Heart left ventricle (tissue), 16 donors: ENCODE measurements around the gene NUP155. TPM values are rescaled to one million over a fixed set of nuclear protein-coding genes. Genes with fewer than 3 reads are reported as not detected.
"Not testable (repeated sequence)": the region's sequence is repeated elsewhere in the genome, so short reads cannot be mapped to it uniquely, and the experiment has no call there.

Experiments
- ATAC-seq, 4 donors: fragments of 200-7000 bp; cut with Tn5 transposase; one replicate each; pipeline ENCODE4 v1.9.1; 2020 to 2022; ENCODE audit warnings: moderate library complexity in 4 of 4, mild to moderate bottlenecking in 3 of 4, moderate number of reproducible peaks in 1 of 4
- DNase-seq, 5 donors: peaks; one replicate each; pipeline ENCODE4 v3.0.0-alpha.2; 2020
- H3K27ac ChIP-seq, 12 donors: fragments of 200-600 bp; sonication (generic) in 4 of 12; one replicate each; pipeline versions ENCODE4 v1.5.0 to v1.8.0; 2016 to 2022; ENCODE audit warnings: mild to moderate bottlenecking in 2 of 12
- H3K27me3 ChIP-seq, 9 donors: fragments of 200-600 bp; sonication (generic) in 2 of 9; one replicate each; pipeline versions ENCODE4 v1.5.1 to v1.8.0; 2016 to 2022; ENCODE audit warnings: mild to moderate bottlenecking in 3 of 9
- H3K36me3 ChIP-seq, 9 donors: fragments of 200-600 bp; sonication (generic) in 2 of 9; one replicate each; pipeline versions ENCODE4 v1.5.0 to v1.8.0; 2018 to 2022; ENCODE audit warnings: mild to moderate bottlenecking in 2 of 9
- H3K4me1 ChIP-seq, 12 donors: fragments of 200-600 bp; sonication (generic) in 4 of 12; one replicate each; pipeline versions ENCODE4 v1.5.0 to v1.8.0; 2016 to 2022; ENCODE audit warnings: mild to moderate bottlenecking in 3 of 12
- H3K4me3 ChIP-seq, 12 donors: fragments of 200-600 bp; sonication (generic) in 4 of 12; one replicate each; pipeline versions ENCODE4 v1.5.0 to v1.8.0; 2017 to 2022; ENCODE audit warnings: mild to moderate bottlenecking in 9 of 12, moderate library complexity in 4 of 12
- H3K9me3 ChIP-seq, 12 donors: fragments of 200-600 bp; sonication (generic) in 4 of 12; one replicate each; pipeline versions ENCODE4 v1.5.0 to v1.8.0; 2016 to 2022; ENCODE audit warnings: mild to moderate bottlenecking in 1 of 12
- POLR2A ChIP-seq, 2 donors: fragments of 450-650 bp; IDR thresholded peaks; one replicate each; pipeline ENCODE4 v1.6.1; 2017; ENCODE audit warnings: antibody characterized with exemption in 2 of 2, mild to moderate bottlenecking in 2 of 2, moderate library complexity in 2 of 2
- WGBS, 4 donors: extraction: QIAGEN DNeasy Blood & Tissue Kit in 2 of 4; methylation state at CpG; one replicate each; pipeline versions ENCODE4 v1.1.5 to v1.1.7; 2013 to 2018; 5-methylcytosine and 5-hydroxymethylcytosine counted together
- intact Hi-C, 10 donors: fragments of 100-400 bp; cut with DNase I; formaldehyde crosslinking; loops; one replicate each; pipeline versions ENCODE4 v1.11.1 to v1.14.2; 2022
- polyA plus RNA-seq, 2 donors: library from polyadenylated mRNA; stranded (reverse); fragments of 200-250 nt; gene quantifications; one replicate each; pipeline ENCODE4 v1.2.3, GENCODE V29; 2013
- total RNA-seq, 9 donors: library from RNA; depleted of rRNA in 2 of 9; stranded (reverse); fragments of >200 nt in 2 of 9; fragmentation: NEBNext Ultra II Directional in 3 of 9; extraction: Animal tissue kit (Norgen Biotek cat#: 25700) in 3 of 9; gene quantifications; one replicate each; pipeline versions ENCODE4 v1.1.0 to v1.2.4, GENCODE V29; 2016 to 2023
- TF ChIP-seq, protein P1 (sequence below), 12 donors: fragments of 200-600 bp; sonication (generic) in 4 of 12; IDR thresholded peaks; one replicate each; pipeline versions ENCODE4 v1.5.0 to v1.8.0; 2018 to 2022; ENCODE audit warnings: antibody characterized with exemption in 12 of 12, mild to moderate bottlenecking in 5 of 12
- donor health status: ischemic (EF 13 %, LVEDD 7.1; RV severe dilation, severe dysfunction).
- donor health status: healthy with polysubstance abuse.
- donor health status: DM: no; HTN: yes; CAD: no.
- donor health status: DM: no; HTN: no; CAD: no.
- donor health status: ischemic (EF 25% LVEDD 6.9; RV normal size, moderate dysfunction).
- donor health status: ischemic (EF 25% LVEDD 5.7; RV mildly dilated, moderate dysfunction).
- donor health status: healthy.
- donor health status: DM: yes; HTN: yes; CAD: no.
- donor health status: ischemic (EF 35%, LVEDD 5.7; RV mildly dilated, moderate dysfunction).
- donor health status: nonischemic (EF 11% LVEDD 7.7; RV severe dilation, severe dysfunction).
- donor health status: DM: yes; HTN: yes; CAD: no.
- donor health status: PGD.
- donor health status: ischemic (EF 29% LVEDD 5.4; RV normal size, mild dysfunction).
- donor health status: nonischemic (EF 23%, LVEDD 6.1; RV moderate dilation, normal function).

The NUP155 gene
- total and polyA plus RNA-seq, 11 donors: 2.0 to 17.4 (median 11.4) TPM

DNA sequence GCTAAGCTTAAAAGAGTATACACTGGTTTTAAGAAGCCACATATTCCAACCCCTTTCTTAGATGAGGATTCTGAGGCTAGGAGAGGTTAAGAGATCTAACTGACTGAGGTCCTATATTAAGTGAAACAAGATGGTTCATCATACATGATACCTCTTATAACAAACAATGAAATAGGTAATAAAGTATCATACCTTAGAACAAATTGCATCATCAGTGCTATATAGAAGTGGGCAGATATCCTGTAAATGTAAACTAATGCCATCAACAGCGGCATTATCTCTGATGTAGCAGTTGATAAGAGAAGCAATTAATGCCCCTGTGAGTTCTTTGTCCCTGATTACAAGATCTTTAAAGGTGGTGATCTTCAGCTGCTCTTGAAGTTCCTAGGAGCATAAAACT lies 60.5 kb downstream of the NUP155 start:
- WGBS, 4 donors: 81 to 95% (median 89%) methylated on average over 1 of the region's 1 CpG
- Histone ChIP-seq H3K36me3 (peaks cover 0 to 100% (median 100%) of the 10 kb centered on the region in 9 donors), H3K4me1 (no peaks in the 10 kb centered on the region), H3K27me3 (no peaks in the 10 kb centered on the region), H3K4me3 (no peak overlapping the region), H3K9me3 (no peaks in the 10 kb centered on the region), H3K27ac (no peak overlapping the region)
- no peak for TF ChIP-seq POLR2A (IDR thresholded peaks at IDR 0.05)
- TF ChIP-seq, protein P1, sequence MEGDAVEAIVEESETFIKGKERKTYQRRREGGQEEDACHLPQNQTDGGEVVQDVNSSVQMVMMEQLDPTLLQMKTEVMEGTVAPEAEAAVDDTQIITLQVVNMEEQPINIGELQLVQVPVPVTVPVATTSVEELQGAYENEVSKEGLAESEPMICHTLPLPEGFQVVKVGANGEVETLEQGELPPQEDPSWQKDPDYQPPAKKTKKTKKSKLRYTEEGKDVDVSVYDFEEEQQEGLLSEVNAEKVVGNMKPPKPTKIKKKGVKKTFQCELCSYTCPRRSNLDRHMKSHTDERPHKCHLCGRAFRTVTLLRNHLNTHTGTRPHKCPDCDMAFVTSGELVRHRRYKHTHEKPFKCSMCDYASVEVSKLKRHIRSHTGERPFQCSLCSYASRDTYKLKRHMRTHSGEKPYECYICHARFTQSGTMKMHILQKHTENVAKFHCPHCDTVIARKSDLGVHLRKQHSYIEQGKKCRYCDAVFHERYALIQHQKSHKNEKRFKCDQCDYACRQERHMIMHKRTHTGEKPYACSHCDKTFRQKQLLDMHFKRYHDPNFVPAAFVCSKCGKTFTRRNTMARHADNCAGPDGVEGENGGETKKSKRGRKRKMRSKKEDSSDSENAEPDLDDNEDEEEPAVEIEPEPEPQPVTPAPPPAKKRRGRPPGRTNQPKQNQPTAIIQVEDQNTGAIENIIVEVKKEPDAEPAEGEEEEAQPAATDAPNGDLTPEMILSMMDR (IDR thresholded peaks at IDR 0.05): no peak
- DNase-seq (no peak), ATAC-seq (no peak)
- intact Hi-C loops: loop anchor here in 1 of 10 donors (10.0 kb wide), 1 partner anchor 256 kb away; no protein-coding TSS in a partner anchor

DNA sequence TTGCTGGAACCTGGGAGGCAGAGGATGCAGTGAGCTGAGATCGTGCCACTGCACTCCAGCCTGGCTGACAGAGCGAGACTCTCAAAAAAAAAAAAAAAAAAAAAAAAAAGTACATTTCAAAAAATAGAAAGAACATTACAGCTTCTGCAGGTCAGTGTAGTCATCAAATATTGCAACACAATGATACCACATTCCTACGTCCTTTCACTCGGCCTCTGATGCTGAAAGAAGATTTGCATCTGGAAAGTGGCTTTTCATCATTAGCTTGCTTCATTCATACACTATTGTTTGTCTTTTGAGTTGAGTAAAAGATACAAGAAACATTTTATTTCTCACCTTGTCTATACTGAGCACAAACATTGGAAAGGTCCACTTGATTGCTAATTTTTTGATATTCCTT lies 62.1 kb downstream of the NUP155 start:
- Histone ChIP-seq H3K27me3 (no peaks in the 10 kb centered on the region), H3K4me3 (no peak overlapping the region), H3K36me3 (peaks cover 3 to 100% (median 100%) of the 10 kb centered on the region in 9 donors), H3K27ac (no peak overlapping the region), H3K4me1 (no peaks in the 10 kb centered on the region), H3K9me3 (no peaks in the 10 kb centered on the region)
- 84 to 94% (median 93%) methylated on average over 4 of the region's 4 CpGs for WGBS, 4 donors
- ATAC-seq (no peak), DNase-seq (no peak)
- intact Hi-C loops: loop anchor here in 2 of 10 donors (10.0 kb wide), 2 partner anchors 84 to 114 kb away; no protein-coding TSS in a partner anchor
- no peak for TF ChIP-seq POLR2A (IDR thresholded peaks at IDR 0.05)
- TF ChIP-seq, protein P1 (IDR thresholded peaks at IDR 0.05): no peak

DNA sequence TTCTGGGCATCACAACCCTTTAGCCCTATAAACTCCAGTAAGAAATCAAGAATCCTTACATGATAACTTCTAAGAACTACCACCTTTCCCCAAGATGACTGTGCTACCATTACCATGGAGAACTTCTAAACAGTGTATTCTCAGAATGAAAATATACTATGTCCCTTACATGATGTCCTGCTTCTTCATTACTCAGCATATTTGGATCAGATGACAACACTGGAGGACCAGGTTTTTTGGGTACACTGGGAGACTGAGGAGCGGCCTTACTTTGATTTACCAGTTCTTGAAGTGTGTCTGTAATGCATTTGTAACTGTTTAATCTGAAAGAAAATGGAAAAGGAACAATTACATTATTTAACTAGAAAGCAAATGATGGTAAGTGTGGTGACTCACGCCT lies 66.0 kb downstream of the NUP155 start:
- TF ChIP-seq POLR2A (IDR thresholded peaks at IDR 0.05): no peak
- TF ChIP-seq, protein P1 (IDR thresholded peaks at IDR 0.05): no peak
- no peak for DNase-seq
- Histone ChIP-seq H3K9me3 (no peaks in the 10 kb centered on the region), H3K36me3 (peaks cover 12 to 100% (median 100%) of the 10 kb centered on the region in 9 donors), H3K4me1 (no peaks in the 10 kb centered on the region), H3K27ac (no peak overlapping the region), H3K27me3 (no peaks in the 10 kb centered on the region), H3K4me3 (no peak overlapping the region)
- WGBS, 4 donors: 95 to 99% (median 98%) methylated on average over 2 of the region's 2 CpGs
- intact Hi-C loops: loop anchor here in 2 of 10 donors (10.0 kb wide), 2 partner anchors 80 to 110 kb away; no protein-coding TSS in a partner anchor
- no peak for ATAC-seq

DNA sequence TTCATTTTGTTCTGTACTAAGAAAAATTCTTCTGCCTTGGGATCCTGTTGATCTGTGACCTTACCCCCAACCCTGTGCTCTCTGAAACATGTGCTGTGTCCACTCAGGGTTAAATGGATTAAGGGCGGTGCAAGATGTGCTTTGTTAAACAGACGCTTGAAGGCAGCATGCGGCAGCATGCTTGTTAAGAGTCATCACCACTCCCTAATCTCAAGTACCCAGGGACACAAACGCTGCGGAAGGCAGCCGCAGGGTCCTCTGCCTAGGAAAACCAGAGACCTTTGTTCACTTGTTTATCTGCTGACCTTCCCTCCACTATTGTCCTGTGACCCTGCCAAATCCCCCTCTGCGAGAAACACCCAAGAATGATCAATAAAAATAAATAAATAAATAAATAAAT lies 74.6 kb downstream of the NUP155 start:
- H3K27ac ChIP-seq, ATAC-seq, intact Hi-C loops, H3K27me3 ChIP-seq, H3K9me3 ChIP-seq, H3K4me3 ChIP-seq, H3K4me1 ChIP-seq, DNase-seq: not testable (repeated sequence)
- WGBS, 4 donors: 69 to 82% (median 76%) methylated on average over 6 to 7 of the region's 7 CpGs
- H3K36me3 ChIP-seq: peaks cover 0 to 85% (median 69%) of the 10 kb centered on the region in 9 donors
